Inflammatory macrophage treated with lipopolysaccharide for 4 hours (primary cell): ENCODE results near the gene VAV2.
A peak's percentile ranks its signal among the peaks of the same experiment; 100 is the strongest.

Experiments
- DNase-seq: peaks from one replicate; pipeline ENCODE4 v3.0.0-alpha.2; 2020

Gene VAV2

DNA sequence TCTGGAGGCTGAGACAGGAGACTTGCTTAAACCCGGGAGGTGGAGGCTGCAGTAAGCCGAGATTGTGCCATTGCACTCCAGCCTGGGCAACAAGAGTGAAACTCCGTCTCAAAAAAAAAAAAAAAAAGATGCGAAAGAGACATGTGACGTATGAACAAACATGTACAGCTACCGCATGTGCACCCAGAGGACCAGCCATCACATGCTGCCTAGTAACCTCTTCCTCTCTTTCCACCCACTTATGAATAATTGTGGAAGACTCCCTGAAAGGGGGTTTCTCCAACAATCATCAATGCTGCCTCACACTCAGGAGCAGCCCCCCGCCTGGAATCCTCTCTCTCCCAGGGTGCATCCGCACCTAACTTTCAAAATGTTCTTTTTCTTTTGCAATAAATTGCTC, 256.2 kb downstream of the VAV2 start:
- DNase-seq: peak; percentile 83

DNA sequence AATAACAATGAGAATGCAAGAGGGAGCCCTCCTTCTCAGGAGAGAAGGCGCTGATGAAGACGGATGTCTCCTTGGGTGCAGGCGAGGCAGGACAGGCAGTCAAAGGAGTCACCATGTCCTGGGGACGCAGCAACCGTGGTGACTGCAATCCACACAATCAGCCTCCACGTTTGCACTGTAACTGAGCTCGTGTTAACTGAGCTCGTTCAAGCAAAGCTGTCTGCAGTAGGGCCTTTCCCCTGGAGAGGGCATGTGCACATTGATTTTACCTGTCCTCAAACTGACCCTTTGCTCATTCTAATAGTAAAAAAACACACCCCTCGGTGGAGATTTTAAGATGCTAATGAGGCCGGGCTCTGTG, 256.7 kb downstream of the VAV2 start:
- no peak for DNase-seq

DNA sequence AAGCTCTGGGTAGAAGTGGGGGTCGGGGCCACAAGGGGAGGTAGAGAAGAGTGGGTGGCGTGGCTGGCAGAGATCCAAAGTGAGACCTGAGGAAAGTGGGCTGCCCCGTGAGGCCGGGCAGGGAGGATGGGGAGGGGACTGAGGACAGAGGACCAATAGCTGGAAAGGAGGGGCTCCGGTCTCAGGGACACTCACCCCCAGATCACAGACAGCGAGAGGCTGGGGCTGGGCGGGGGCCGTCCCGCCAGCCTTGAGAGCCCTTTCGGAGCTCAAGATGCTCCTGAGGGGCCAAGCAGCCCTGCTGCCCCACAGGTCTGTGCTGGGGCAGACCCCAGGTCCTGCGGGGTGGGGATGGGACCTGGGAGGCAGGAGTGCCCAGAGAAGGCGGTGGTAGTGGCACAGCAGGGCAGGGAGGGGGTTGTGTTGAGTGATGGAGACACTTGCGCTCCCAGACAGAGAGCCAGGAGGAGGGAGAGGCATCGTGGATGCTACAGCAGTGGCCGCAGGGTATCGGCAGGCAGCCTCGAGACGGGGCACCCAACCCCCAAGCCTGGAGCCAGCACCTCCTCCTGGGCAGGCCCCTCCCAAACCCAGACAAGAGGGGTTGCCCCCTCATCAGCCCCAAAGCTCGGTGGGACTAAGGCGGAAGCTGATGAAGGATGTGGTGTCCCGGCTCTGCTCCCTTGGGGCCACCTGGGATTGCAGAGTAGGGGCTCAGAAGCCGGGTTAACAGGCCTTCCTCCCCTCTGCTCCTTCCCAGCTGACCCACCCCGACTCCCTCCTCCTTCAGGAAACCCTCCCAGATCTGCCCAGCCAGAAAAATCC, 257.3 kb downstream of the VAV2 start:
- DNase-seq: no peak

DNA sequence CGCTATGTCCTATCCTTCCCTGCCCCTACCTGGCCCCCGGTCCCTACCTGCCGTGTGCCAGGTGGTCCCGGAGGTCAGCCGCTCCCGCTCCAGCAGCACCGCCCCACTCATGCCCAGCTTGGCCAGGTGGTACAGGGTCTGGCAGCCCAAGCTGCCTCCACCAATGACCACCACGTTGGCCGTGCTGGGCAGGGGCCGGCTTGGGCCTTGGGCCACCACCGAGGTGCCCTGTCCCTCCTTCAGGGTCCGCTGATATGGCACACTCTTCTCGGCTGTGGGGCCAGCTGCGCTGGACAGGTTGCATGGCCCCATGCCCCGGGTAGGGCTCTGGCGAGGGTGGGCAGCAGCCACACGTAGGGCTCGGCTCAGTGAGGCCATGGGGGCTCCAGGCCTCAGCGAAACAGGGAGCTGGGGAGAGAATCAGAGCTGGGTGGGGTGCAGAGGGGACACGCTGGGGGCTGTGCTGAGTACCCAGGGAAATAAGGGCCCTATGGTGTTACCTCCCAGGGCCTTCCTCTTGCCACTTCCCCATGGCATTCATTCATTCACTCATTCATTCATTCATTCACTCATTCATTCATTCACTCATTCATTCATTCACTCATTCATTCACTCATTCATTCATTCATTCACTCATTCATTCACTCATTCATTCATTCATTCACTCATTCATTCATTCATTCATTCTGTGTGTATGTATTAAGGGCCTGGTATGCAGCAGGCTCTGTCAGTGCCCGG, 258.2 kb downstream of the VAV2 start:
- no peak for DNase-seq

DNA sequence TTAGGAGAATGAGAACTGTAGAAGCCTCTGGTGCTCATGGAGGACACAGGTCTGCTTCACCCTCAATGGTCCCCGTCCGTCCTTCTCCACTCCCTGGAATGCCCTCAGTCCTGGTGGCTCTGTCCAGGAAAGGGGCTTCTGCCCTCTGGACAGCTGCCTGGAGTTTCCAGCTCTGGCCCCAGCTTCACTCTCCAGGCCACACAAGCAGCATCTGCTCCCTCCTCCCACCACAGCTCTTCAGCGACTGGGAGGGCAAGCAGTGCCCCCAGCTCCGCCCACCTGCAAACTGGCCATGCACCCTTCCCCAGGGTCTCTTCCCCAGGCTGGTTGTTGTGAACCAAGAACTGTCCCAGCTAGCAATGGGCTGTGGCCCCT, 258.7 kb downstream of the VAV2 start:
- DNase-seq: no peak

DNA sequence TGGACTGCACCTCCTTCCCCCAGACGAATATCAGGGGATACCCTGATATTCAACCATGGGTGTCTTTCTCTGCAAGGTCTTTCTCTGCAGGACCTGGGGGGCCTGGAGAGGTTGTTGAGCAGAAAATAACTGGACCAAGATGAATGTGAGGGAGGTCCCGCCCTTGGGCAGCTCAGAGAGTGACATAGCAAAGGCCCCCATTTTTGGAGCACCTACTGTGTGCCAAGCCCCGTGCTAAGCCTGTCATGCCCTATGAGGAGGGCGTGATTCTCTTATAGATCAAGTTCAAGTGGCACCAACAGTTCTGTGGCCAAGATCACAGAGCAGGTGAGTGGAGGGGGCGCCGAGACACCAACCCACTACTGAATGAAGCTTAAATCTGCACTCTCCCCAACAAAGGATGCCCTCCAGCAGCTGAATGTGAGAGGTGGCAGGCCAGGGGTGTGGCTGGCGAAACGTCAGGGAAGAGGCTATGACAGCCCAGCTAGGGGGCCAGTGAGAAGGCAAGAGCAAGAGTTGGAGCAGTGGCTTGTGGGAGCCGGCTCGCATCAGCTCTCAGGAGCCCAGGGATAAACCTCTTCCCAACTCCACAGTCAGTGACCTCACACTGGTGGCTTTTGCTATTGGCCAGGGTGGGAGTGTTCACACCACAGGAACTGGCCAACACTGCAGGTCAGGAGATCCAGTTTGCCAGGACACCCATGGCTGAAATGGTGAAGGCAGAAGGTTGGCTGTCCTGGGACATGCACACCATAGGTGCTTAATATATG, 259.3 kb downstream of the VAV2 start:
- DNase-seq: no peak

DNA sequence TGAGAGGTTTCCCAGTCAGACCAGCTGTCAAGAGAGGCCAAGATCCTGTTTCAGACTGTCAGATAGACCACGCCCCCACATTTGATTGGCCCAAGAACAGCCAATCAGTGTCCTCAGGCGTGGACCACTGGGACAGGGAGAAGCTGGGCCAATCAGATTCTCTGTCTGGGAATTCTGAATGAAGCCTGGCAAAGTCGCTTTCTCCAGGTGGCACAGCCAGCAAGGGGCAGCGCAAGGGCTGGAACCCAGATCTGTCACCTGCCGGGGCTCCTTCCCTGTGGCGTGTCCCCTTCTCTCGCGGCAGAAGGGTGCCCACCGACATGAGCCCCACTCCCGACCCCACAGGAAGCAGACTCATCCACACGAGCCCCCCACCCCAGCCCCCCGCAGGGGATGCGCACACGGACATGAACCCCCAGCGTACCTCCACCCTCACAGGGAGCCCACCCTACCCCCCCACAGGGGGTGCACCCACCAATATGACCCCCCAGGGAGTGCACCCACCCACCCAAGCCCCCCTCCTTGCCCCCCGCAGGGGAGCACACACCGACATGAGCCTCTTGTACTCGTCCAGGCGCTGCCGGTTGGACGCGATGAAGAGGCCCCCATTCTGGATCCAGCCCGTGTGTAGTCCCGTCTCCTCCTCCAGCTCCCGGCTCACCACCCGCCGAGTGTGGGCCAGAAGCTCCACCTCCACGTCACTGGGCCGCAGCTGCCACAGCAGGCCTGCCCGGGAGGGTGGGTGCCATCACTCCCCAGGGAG, 260.1 kb downstream of the VAV2 start:
- peak; percentile 44 for DNase-seq

DNA sequence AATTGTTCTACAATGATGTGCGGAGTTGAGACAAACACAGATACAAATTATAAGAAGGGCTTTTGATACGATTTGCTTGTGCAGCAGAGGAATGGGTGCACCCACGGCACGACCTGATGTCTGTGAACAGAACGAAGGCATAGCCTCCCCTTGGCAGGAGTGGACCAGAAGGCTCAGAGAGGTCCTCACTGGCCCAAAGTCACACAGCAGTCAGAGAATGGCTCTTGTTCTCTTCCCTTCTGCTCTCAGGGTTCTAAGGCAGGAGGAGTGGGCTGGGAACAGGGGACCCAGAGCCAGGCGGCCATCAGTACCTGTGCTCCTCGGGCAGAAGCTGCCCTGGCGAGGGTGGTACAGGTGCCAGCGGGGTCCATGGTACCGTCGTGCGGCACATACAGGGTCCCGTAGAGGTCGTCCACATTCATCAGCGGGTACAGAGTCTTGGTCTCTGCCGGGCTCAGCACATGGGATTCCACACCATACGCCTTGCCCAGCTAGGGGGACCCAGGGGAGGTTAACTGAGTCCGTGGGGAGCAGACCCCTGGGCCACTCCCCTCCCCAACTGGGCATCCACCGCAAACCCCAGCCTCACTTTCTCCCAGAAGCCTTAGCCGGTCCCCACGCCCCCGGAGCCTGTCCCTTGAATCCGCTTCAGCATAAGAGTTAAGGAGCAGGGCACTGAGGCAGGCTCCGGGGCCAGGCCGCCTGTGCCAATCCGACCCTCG, 261.0 kb downstream of the VAV2 start:
- DNase-seq: no peak

DNA sequence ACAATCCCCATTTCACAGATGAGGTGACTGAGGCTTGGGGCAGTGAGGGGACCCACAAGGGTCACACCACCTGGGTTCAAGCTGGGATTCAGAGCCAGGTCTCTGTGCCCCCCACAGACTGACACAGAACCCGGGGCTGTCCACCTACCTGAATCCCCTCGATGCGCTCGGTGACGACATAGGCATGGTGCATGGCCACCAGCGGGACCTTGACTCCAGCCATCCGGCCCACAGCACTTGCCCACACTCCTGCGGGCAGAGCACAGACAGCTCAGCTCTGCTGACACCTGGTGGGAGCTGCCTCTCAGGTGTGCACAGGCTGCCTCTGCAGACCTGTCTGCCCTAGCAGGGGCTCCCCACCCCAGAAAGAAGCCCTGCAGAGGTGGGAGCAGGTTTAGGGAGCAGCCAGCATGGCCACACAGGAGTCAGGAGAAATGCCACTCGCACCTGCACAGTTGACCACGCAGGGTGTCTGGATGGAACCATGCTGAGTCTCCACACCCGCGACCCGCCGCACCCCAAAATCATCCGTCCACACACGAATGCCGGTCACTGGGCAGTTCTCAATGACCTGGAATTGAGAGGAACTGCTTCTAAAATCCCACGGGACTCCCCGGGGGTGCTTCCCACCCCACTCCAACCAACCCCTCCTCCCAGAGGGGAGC, 262.4 kb downstream of the VAV2 start:
- no peak for DNase-seq

DNA sequence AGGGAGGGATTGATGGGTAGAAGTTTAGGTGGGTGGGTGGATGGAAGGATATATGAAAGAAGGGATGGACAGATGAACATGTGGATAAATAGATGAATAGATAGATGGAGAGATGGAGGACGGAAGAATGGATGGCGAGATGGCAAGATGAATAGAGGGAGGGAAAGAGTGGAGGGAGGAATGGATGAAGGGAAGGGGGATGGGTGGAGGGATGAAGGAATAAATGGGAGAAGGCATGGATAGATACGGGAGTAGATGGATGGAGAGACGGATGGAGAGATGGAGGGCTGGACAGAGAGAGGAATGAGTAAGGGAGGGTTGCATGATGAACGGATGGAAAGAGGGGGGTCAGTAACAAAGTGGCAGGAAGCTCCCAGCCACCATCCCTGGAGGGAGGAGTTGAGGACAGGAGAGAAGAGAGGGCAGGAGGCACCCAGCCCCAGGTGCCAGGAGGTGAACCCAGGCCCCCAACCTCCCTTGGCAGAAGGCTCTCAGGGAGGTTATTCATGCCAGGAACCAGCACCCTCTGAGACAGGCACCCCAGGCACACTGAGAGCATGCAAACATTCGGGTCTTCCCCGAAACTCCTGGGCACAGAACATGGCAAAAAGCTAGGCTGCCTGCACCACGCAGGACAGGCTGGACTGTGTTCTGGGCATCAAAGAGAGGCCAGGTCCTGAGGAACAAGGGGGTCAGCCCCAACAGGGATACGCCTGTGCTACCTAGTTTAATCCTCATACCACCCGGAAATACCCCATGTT, 263.1 kb downstream of the VAV2 start:
- no peak for DNase-seq

DNA sequence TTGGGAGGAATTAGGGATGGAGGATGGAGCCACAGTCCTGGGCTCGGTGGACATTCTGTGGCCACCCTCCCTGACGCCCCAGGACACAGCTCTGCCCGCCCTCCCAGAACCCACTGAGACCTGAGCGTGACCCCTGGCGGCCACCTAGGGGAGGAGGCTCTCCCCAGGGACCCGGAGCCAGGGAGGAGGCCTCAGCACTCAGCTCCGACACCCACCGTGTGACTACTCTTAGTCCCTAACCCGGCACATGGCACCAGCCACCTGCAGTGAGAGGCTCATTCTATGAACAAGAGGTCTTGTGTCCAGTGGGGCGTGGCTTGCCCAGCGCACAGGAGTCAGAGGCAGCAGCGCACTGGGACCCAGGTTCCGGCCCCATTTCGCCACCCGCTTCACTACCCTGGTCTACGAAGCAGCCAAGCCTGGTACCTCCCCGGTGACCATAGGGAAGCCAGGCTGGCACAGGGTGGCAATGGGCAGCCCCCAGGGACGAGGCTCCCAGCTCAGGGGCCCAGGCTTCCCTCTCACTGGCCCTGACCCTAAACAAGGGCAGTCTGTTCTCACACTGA, 264.2 kb downstream of the VAV2 start:
- DNase-seq: no peak

DNA sequence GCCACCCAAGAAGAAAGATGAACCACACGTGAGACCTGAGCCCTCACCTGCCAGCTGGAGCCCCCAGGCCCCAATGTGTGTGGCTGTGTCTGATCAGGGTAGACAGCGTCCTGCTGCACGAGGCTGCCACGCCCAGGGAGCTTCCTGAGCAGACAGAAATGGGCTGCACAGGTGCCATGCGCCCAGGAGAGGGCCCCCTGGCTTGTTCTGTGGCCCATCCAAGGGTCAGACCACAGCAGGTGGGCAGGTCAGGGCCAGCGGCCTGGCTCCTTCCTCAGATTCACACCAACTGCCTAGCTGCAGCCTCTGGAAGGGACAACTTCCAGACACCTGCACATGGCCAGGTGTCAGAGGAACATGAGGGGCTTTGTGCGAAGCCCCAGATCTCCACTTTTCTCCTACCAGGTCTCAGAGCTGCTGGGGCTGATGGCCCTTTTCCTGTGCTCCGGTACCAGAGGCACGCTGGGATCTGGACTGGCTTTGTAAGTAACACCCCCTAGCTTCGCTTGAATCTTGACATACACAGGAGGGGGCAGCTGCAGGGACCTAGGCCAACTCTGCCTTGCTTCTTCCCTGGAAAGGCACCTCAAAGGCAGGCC, 264.7 kb downstream of the VAV2 start:
- no peak for DNase-seq

DNA sequence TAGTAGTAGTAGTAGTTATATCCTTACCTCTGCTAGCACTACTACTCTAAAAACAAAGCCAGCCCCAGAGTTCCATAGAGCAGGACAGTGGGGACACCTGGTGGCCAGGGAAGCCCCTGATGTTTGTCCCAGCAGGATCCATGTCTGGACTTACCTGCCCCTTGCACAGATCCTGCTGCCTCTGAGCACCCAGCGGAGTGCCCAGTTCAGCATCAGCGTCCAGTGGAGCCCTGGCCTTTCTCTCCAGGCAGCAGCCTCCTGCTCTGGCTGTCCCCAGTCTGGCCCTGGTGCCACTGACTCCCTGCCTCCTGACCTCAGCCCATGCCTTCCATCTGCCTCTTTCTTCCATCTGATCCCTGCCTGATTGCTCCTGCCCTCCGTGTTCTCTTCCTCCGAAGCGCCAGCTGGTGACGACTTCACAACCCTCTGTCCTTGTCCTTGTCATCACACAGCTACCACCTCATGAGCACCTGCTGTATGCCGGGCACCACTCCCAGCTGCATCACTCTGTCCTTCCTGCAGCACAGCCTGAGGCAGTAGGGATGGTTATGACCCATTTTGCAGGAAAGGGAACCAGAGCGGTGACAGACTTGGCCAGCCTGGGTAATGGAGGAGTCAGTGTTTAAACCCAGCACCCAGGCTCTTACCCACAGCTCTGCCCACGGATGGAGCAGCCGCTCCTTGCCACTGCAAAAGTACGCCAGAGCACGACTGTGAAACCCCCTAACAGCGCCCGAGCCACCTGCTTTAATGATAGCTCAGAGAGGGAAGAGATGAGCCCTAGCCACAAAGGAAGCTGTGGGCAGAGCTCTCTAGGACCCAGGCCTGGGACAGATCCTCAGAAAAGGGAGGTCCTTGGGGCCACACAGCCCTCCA, 265.5 kb downstream of the VAV2 start:
- no peak for DNase-seq

DNA sequence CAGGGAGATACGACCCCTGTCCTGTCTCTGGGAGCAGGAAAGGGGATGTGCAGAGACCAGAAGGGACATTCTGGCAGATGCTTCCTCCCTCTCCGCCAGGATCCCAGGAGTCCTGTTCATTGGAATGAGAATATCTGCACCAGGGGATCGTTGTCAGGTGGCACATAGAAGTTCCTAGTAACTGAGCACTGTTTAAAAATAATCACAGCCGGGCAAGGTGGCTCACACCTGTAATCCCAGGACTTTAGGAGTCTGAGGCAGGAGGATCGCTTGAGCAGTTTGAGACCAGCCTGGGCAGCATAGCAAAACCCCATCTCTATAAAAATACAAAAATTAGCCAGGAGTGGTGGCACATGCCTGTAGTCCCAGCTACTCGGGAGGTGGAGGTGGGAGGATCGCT, 266.2 kb downstream of the VAV2 start:
- DNase-seq: no peak

DNA sequence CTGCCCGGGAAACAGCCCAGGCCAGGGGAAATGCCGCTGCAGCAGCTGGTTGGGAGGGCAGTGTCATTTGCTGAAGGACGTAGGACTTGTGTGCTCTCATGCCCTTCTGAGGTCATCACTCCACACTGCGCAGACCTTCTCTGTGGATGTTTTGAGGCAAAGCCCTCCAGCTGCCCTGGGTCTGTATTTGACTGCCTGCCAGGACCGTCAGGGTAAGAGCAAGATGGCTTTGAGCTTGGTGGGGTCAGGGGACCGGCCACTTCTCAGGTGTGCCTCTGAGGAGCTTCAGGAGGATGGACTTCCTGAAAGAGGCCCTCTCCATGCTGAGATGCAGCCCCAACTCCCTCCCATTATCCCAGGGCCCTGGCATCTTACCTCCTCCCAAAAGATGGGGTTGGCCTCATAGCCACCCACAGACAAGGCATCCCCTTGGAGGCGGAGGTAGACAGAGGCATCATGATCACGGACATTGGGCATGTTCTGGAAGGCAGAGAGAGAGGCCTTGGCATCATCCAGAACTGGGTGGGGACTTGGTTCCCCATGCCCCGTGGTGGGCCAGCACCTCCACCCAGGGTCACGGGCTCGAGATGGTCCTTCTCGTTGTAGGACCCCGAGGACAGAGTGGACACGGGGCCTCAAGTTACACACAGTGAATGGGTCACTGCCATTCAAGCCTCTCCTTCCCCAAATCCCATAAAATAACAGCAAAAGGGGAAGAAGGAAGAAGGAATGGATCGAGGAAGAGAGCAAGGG, 273.4 kb downstream of the VAV2 start:
- DNase-seq: no peak

DNA sequence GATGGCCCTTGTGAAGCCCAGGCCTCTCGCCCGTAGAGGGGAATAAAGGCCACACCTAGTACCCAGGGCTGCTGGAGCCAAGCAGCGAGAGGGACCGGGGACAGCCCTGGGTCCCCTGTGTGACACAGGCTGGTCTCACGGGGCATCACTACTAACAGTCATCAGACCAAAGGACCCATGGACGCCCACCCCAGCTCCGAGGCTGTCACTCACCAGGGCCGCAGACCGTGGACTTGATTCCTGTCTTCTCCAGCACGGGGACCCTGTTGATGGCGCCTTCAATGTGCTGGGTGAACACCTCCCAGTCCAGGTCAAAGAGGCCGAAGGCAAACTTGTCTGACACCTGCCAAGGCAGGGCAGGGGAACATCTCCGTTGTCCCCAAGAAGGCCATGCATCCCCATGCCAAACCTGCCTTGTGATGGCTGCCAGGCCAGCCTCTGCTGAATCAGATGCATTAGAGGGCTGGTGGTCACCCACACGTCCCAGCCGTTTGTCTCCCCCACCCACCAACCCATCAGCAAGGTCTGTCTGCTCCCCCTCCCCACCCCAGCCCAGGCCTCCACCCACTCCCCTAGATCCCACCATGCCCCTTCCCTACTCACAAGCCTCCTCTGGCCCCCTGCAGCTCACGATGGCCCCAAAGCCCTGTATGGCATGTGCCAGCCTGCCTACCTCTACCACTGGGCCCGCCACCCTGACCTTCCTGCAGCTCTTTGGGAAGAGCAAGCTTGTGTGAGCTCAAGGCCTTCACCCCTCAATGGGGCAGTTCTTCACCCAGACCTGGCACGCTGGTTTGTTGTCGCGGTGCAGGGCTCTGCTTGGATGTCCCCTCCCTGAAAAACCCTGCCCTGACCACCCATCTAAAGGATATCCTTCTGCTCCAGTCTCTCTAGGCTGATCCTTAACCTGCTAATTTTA, 274.8 kb downstream of the VAV2 start:
- DNase-seq: no peak

DNA sequence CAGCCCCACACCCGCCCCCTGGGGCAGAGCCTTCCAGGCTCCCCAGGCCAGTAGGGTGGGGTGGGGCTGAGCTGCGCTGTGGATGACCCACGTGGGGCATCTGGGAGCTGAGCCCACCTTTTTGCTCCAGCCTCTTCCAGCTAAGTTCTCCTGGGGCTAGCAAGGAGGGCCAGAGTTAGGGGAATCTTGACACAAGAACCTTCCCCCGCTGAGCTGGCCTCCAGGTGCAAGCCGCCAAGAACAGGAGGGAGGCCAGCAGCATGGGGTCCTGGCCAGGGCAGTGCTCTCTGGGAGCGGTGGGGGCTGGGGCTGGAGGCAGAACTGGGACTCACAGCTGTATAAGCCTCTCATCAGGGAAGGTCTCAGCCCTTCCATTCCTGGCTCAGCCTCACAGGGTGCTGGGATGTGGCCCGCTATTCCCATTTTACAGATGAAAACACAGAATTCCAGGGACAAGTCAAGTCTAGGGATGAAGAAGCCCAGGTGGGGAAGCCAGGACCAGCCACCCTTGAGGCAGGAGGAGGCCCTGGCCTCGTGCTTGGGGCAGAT, 275.5 kb downstream of the VAV2 start:
- DNase-seq: no peak
